Prostate gland (tissue), 2 donors: ENCODE data around the gene CORO6. TPM values are rescaled to one million over a fixed set of nuclear protein-coding genes. Genes with fewer than 3 reads are reported as not detected.
A peak's percentile ranks its signal among the peaks of the same experiment; 100 is the strongest.

Source experiments
- DNase-seq: peaks from one replicate; pipeline ENCODE4 v3.0.0-alpha.2; 2019; ENCODE audit warnings: low spot score
- H3K27ac ChIP-seq, 2 donors: fragments of 200-600 bp; sonication (generic); 2 replicates each; pipeline ENCODE4 v1.5.1; 2017 to 2019
- H3K27me3 ChIP-seq: fragments of 200-600 bp; sonication (generic); replicated peaks from 2 replicates; pipeline ENCODE4 v1.5.1; 2019; ENCODE audit not compliant: insufficient read depth
- H3K36me3 ChIP-seq, 2 donors: fragments of 200-600 bp; sonication (generic); 1 replicate in 1 of 2; 2 replicates in 1 of 2; pipeline versions ENCODE4 v1.5.1 to v1.8.1; 2017 to 2019
- H3K4me1 ChIP-seq: fragments of 200-600 bp; sonication (generic); replicated peaks from 2 replicates; pipeline ENCODE4 v1.5.1; 2019
- H3K4me3 ChIP-seq, 2 donors: fragments of 200-600 bp; sonication (generic); 2 replicates each; pipeline ENCODE4 v1.5.1; 2017 to 2019
- H3K9me3 ChIP-seq: fragments of 200-600 bp; sonication (generic); 2 replicates; pipeline ENCODE4 v1.5.1; 2017
- POLR2A ChIP-seq: fragments of 450-650 bp; IDR thresholded peaks from one replicate; pipeline ENCODE4 v1.6.1; 2016; ENCODE audit warnings: antibody characterized with exemption, mild to moderate bottlenecking
- POLR2AphosphoS5 ChIP-seq: sonication (generic); formaldehyde crosslinking; IDR thresholded peaks from one replicate; pipeline ENCODE4 v1.6.1; 2017; ENCODE audit warnings: antibody characterized with exemption
- WGBS: methylation state at CpG from one replicate; pipeline ENCODE4 v1.1.5; 2018; 5-methylcytosine and 5-hydroxymethylcytosine counted together
- intact Hi-C: fragments of 100-400 bp; cut with DNase I; formaldehyde crosslinking; loops from one replicate; pipeline ENCODE4 v1.14.2; 2022
- total RNA-seq, 2 donors: library from RNA; depleted of rRNA; stranded (reverse); fragments of >200 nt; gene quantifications; one replicate each; pipeline ENCODE4 v1.1.0, GENCODE V29; 2016
- TF ChIP-seq, protein P1 (sequence below), 4 experiments: fragments of 200-600 bp in 2 of 4; fragments of 450-650 bp in 2 of 4; sonication (generic) in 2 of 4; IDR thresholded peaks; 1 replicate in 3 of 4; 2 replicates in 1 of 4; pipeline ENCODE4 v1.5.1; 2016 to 2019; ENCODE audit warnings: antibody characterized with exemption in 4 of 4, mild to moderate bottlenecking in 2 of 4, moderate library complexity in 2 of 4

CORO6 gene
- total RNA-seq = 10 to 100 TPM; 23.4 to 33.5 TPM

GRCh38 chr17:29622337-29623282 lies at the start of gene CORO6:
CORO6 (minus strand) TSS chr17:29622912; CDS start chr17:29621421, 1,491 bp downstream.
- DNase-seq = no peak
- Histone ChIP-seq H3K4me3 (peak within 1 kb of the TSS; percentile 50 to 55), H3K9me3 (no peaks in the 10 kb centered on the region), H3K4me1 (no peaks in the 10 kb centered on the region), H3K27ac (peak within 1 kb of the TSS; percentile 26 to 70), H3K27me3 (no peaks in the 10 kb centered on the region), H3K36me3 (no peaks in the 10 kb centered on the region)
- intact Hi-C loops = no loop called here
- WGBS = 9% methylated on average over 54 of the region's 77 CpGs
- TF ChIP-seq POLR2A (no peak), POLR2AphosphoS5 (no peak)
- TF ChIP-seq, protein P1, sequence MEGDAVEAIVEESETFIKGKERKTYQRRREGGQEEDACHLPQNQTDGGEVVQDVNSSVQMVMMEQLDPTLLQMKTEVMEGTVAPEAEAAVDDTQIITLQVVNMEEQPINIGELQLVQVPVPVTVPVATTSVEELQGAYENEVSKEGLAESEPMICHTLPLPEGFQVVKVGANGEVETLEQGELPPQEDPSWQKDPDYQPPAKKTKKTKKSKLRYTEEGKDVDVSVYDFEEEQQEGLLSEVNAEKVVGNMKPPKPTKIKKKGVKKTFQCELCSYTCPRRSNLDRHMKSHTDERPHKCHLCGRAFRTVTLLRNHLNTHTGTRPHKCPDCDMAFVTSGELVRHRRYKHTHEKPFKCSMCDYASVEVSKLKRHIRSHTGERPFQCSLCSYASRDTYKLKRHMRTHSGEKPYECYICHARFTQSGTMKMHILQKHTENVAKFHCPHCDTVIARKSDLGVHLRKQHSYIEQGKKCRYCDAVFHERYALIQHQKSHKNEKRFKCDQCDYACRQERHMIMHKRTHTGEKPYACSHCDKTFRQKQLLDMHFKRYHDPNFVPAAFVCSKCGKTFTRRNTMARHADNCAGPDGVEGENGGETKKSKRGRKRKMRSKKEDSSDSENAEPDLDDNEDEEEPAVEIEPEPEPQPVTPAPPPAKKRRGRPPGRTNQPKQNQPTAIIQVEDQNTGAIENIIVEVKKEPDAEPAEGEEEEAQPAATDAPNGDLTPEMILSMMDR (IDR thresholded peaks at IDR 0.05) = no peak

- H3K36me3 ChIP-seq = no peaks in the 10 kb centered on the region
- no peaks in the 10 kb centered on the region for H3K27me3 ChIP-seq
- peak overlapping the region in 1 of 2 donors; percentile 2 for H3K27ac ChIP-seq
- no peak overlapping the region for H3K4me3 ChIP-seq
- H3K4me1 ChIP-seq = no peaks in the 10 kb centered on the region
- no peak for DNase-seq
- TF ChIP-seq, protein P1 (IDR thresholded peaks at IDR 0.05) = no peak
- TF ChIP-seq POLR2A (no peak), POLR2AphosphoS5 (no peak)
- intact Hi-C loops = no loop called here
- no peaks in the 10 kb centered on the region for H3K9me3 ChIP-seq
- WGBS = 97% methylated on average over 5 of the region's 5 CpGs
Measured at GRCh38 chr17:29671661-29672060, 48.9 kb upstream of the CORO6 start.

DNA sequence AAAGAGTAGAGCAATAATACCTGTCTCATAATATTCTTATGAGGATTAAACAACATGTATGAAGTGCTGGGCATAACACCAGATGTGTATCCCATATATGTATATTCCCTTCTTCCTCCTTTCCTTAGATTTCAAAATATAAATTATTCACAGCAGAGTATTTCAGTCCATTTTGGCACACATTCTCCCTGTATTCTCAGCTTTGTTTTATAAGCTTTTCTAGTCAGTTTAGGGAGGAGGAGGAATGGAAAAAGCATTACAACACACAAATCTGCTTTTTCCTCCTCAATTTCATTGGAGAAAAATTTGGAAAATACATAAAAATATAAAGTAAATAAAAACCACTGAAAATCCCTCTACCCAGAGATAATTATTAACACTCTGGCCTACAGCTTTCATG lies 46.6 kb upstream of the CORO6 start:
- H3K36me3 ChIP-seq = no peaks in the 10 kb centered on the region
- no peak overlapping the region for H3K27ac ChIP-seq
- no peak for DNase-seq
- H3K4me1 ChIP-seq = no peaks in the 10 kb centered on the region
- H3K27me3 ChIP-seq = no peaks in the 10 kb centered on the region
- no peak overlapping the region for H3K4me3 ChIP-seq
- TF ChIP-seq, protein P1 (IDR thresholded peaks at IDR 0.05) = no peak
- no peaks in the 10 kb centered on the region for H3K9me3 ChIP-seq
- intact Hi-C loops = no loop called here

GRCh38 chr17:29667969-29668368 lies 45.3 kb upstream of the CORO6 start:
- Histone ChIP-seq H3K4me1 (no peaks in the 10 kb centered on the region), H3K27ac (no peak overlapping the region), H3K9me3 (no peaks in the 10 kb centered on the region), H3K36me3 (no peaks in the 10 kb centered on the region), H3K4me3 (no peak overlapping the region), H3K27me3 (no peaks in the 10 kb centered on the region)
- DNase-seq = no peak
- intact Hi-C loops = no loop called here
- no peak for TF ChIP-seq POLR2AphosphoS5
- TF ChIP-seq, protein P1 (IDR thresholded peaks at IDR 0.05) = no peak
- no peak for TF ChIP-seq POLR2A

- no peaks in the 10 kb centered on the region for H3K4me1 ChIP-seq
- H3K27me3 ChIP-seq = no peaks in the 10 kb centered on the region
- H3K4me3 ChIP-seq = no peak overlapping the region
- no peak for DNase-seq
- no peaks in the 10 kb centered on the region for H3K36me3 ChIP-seq
- H3K9me3 ChIP-seq = no peaks in the 10 kb centered on the region
- no peak overlapping the region for H3K27ac ChIP-seq
- intact Hi-C loops = no loop called here
- TF ChIP-seq POLR2AphosphoS5 (no peak), POLR2A (no peak)
- TF ChIP-seq, protein P1 (IDR thresholded peaks at IDR 0.05) = no peak
- 17% methylated on average over 1 of the region's 1 CpG for WGBS
Measured at GRCh38 chr17:29665481-29665810, 42.7 kb upstream of the CORO6 start.
